Activated CD8-positive, alpha-beta memory T cell treated with anti-CD3 and anti-CD28 coated beads, Interleukin-2, amount 50 U/mL, for 24 hours (primary cell): ENCODE measurements around the gene TRIM10.
"Not testable (repeated sequence)": the region's sequence is repeated elsewhere in the genome, so short reads cannot be mapped to it uniquely, and the experiment has no call there.

Source experiments
- DNase-seq: peaks from one replicate; pipeline ENCODE4 v3.0.0-alpha.2; 2020; ENCODE audit errors: extremely low read depth

The TRIM10 gene

DNA sequence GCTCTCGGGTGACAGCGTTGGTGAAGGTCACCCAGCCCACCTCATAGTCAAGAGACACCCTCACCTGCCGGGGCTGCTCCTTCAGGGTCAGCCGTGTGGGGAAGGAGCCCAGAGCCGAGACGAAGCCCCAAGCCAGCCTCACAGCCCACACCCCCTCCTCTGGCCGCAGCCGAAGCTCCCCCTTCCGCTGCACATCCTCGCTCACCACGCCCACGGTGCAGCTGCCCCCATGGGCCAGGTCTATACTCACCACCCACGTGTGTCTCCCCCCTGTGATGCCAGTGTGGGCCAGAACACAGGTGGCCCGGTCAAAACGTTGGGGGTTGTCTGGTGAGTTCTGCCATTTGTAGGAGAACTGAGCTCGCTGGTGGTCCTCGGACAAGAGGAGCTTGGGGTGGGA lies 7.0 kb downstream of the TRIM10 start:
- DNase-seq: no peak

GRCh38 chr6:30152910-30153610 lies 8.0 kb downstream of the TRIM10 start:
- no peak for DNase-seq

DNA sequence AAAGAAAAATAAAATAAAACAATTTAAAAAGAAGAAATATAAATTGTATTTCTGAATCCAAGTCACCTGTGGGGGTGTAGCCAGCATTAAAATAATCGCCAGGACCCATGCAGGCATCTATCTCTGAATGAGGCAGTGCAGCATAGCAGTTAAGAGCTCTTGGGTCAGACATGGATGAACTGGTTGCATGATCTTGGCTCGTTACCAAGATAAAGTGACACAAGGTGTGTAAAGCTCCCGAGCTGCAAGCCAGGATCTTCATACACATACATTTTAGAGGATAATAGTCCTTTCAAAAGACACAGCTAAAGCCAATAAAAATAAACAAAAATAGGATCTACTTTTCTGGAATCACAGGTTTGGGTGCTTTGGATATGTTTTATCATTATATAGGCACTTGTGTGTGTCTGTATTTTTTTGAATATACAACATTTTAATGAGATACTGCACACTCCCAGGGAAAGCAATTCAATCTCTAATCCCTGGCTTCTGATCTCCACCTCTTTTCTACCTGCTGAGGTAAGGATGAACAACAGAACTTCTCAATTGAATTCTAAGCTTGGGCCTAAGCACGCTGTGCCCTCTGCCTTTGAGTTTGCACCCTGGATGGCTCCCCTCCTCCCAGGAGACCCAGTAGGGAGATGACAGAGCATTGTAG lies 8.9 kb downstream of the TRIM10 start:
- no peak for DNase-seq

DNA sequence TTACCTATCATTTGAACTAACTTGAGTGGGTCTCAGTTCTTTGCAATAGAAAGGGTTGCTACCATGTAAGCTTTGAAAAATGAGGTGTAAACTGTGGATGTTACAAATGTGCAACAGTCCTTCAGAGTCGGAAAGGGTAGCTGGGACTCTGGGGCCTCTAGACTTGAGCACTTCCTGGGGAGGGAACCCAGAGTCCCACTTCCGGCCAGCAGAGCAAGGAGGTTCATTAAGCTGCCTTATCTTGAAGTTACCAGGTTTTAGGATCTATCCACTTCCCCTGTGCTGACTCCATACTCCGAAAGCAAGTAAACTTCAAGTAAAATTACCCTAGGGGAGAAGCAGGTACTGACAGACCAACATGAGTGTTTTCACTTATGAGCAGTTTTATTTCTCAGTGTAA lies 9.4 kb downstream of the TRIM10 start:
- no peak for DNase-seq

GRCh38 chr6:30150671-30151395 lies 10.2 kb downstream of the TRIM10 start:
- no peak for DNase-seq

- no peak for DNase-seq
These were observed 11.0 kb downstream of the TRIM10 start for GRCh38 chr6:30149858-30150550.

- no peak for DNase-seq
These were observed 11.8 kb downstream of the TRIM10 start for GRCh38 chr6:30149234-30149633.

DNA sequence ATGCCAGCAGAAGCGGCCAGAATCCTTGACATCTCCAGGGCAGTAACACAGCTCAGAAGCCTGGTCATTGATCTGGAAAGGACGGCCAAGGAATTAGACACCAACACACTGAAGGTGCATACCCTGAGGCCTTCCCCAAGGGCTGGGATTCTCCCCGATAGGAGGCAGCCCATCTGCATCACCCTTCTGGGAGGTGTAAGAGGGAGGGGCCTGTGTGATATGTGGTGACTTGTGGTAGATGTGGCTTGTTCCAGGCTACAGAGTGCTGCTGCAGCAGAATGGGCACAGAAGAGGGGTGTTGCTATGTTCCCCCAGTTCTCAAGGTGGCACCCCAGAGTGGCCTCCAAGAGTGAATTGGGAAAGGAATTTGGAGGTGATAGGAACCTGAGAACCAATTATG lies 13.9 kb downstream of the TRIM10 start:
- DNase-seq: no peak

DNA sequence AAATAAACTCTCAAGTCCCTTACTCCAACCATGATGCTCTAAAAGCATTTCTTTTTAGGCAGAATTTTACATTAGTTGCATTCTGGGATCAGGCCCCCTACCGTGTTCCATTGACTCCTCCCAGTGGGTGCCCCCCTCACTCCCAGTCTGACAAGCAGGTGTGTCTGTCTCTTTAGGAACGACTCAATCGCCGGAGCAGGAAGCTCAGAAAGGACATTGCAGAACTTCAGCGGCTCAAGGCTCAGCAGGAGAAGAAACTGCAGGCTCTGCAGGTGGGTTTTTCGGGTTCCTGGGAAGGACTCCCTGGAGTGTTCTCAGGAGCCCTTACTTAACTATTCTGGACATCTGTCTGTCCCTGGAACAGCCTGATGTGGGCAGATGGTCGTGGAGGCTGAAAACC lies 15.2 kb downstream of the TRIM10 start:
- no peak for DNase-seq

DNA sequence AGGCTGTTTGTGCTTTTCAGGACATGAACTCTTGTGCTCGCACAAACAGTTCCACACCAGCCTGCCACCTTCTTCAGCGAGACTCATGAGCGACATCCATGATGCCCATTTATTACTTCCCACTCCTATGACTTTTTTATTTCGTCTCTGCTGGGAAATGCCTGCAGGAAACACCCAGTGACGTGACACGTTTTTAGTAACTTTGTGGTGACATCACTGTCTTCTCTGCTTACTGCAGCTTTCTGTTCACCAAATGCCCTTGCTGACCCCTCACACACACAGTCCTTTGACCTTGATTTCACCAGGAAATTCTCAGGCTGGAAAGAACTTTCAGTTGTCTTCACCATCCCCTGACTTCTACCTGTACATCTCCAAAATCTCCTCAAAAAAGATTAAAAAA lies 16.2 kb downstream of the TRIM10 start:
- no peak for DNase-seq

DNA sequence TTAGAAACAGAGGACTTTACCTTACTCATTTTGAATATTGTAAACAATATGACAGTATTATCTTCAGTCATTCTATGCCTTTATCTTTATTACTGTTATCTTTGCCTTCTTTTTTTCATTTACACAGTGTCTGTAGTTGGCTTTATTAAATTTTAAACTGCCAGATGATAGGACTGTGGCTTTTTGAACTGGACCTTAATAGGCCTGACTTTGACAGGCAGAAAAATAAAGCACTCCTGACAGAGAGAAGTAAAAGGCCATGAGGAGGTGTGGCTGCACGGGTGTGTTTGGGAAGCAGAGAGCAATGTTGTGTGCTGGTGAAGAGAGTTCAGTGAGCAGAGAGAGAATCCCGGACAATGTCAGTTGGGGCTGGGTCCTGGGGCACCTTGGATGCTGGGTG lies 17.2 kb downstream of the TRIM10 start:
- DNase-seq: no peak

GRCh38 chr6:30142665-30143064 lies 18.3 kb downstream of the TRIM10 start:
- no peak for DNase-seq

- DNase-seq: not testable (repeated sequence)
These were observed 20.8 kb downstream of the TRIM10 start for GRCh38 chr6:30140240-30140639.

- no peak for DNase-seq
These were observed 24.3 kb downstream of the TRIM10 start for GRCh38 chr6:30136570-30137286.

- no peak for DNase-seq
These were observed 25.3 kb downstream of the TRIM10 start, which contains the start of gene TRIM40 for GRCh38 chr6:30135757-30136156. TRIM40 (plus strand) TSS chr6:30136140; CDS start chr6:30137037, 897 bp downstream.

GRCh38 chr6:30135147-30135546 lies 25.9 kb downstream of the TRIM10 start:
- DNase-seq: no peak

DNA sequence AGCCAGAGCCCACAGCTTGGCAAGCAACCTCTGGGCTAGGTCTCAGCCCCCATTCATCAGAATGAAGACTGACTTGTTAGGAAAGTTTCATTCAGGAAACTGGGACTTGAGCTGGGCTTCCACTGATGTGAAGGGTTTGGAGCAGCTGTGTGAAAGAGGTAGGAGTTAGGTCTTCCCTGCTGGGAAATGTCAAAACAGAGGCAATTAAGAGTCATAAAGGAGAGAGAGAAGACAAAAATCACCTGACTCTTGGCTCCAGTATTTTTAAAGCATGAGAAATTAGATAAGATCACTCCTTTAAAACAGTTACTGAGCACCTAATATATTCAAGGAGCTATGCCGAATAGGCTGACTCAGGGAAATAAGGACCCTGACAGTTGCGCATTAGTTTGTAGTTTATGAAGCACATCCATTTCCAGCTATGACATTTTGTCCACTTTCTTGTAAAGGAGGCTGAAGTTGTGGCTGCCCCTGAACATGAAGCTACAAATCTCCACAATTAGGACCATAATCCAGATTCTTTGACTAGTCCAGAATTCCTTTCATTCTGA lies 29.0 kb downstream of the TRIM10 start:
- no peak for DNase-seq

- peak; percentile 34 for DNase-seq
These were observed 29.8 kb downstream of the TRIM10 start for GRCh38 chr6:30130887-30131862.

- no peak for DNase-seq
These were observed 30.8 kb downstream of the TRIM10 start for GRCh38 chr6:30130179-30130679.
